H7 (cell line): Measurements from ENCODE around the gene CLCNKB. TPM values are rescaled to one million over a fixed set of nuclear protein-coding genes. Genes with fewer than 3 reads are reported as not detected.
"Not testable (repeated sequence)": the region's sequence is repeated elsewhere in the genome, so short reads cannot be mapped to it uniquely, and the experiment has no call there.

Source experiments
- DNase-seq: peaks from one replicate; pipeline ENCODE4 v3.0.0; 2012
- H3K27me3 ChIP-seq: 2 replicates; pipeline ENCODE4 v1.6.0; 2011; ENCODE audit warnings: mild to moderate bottlenecking, low read length; ENCODE audit not compliant: control insufficient read depth, insufficient read depth
- H3K36me3 ChIP-seq: replicated peaks from 2 replicates; pipeline ENCODE4 v1.5.1; 2011; ENCODE audit warnings: low read length; ENCODE audit not compliant: control insufficient read depth, insufficient read depth
- H3K4me3 ChIP-seq: 2 replicates; pipeline ENCODE4 v1.5.1; 2011; ENCODE audit warnings: low read depth, mild to moderate bottlenecking, control low read depth, low read length, moderate library complexity; ENCODE audit not compliant: insufficient read depth
- total RNA-seq: library from RNA; depleted of rRNA; stranded (reverse); fragments of >200 nt; shearing (Covaris generic); gene quantifications from 2 replicates; pipeline ENCODE4 v1.2.3, GENCODE V29; 2014

CLCNKB gene
- total RNA-seq, 1 experiment from 2014 or later, result 2.8 TPM

GRCh38 chr1:16054598-16055540 lies 11.3 kb downstream of the CLCNKB start:
- DNase-seq, result no peak
- H3K4me3 ChIP-seq, result no peak overlapping the region
- H3K36me3 ChIP-seq, result no peaks in the 10 kb centered on the region
- no peaks in the 10 kb centered on the region; the same call in 1 of the 2 replicates for H3K27me3 ChIP-seq

- DNase-seq, result peak; percentile 96
- Histone ChIP-seq H3K36me3 (no peaks in the 10 kb centered on the region), H3K4me3 (no peak overlapping the region), H3K27me3 (no peaks in the 10 kb centered on the region; the same call in 1 of the 2 replicates)
Observed at GRCh38 chr1:16055613-16056520, 12.3 kb downstream of the CLCNKB start.

- not testable (repeated sequence) for H3K4me3 ChIP-seq, DNase-seq, H3K36me3 ChIP-seq, H3K27me3 ChIP-seq
Observed at GRCh38 chr1:16056521-16056912, 12.9 kb downstream of the CLCNKB start.

GRCh38 chr1:16057314-16057915 lies 13.8 kb downstream of the CLCNKB start:
- H3K36me3 ChIP-seq, H3K27me3 ChIP-seq, DNase-seq, H3K4me3 ChIP-seq: not testable (repeated sequence)

GRCh38 chr1:16058394-16059120 lies 15.0 kb downstream of the CLCNKB start:
- not testable (repeated sequence) for H3K27me3 ChIP-seq, H3K36me3 ChIP-seq, DNase-seq, H3K4me3 ChIP-seq

GRCh38 chr1:16061266-16061665 lies 17.7 kb downstream of the CLCNKB start:
- DNase-seq, result no peak
- Histone ChIP-seq H3K36me3 (no peaks in the 10 kb centered on the region), H3K4me3 (no peak overlapping the region)

GRCh38 chr1:16061989-16062686 lies 18.6 kb downstream of the CLCNKB start:
- DNase-seq, H3K4me3 ChIP-seq, H3K36me3 ChIP-seq: not testable (repeated sequence)

More at GRCh38 chr1:16061266-16061665, 17.7 kb downstream of the CLCNKB start:
- no peaks in the 10 kb centered on the region; the same call in 1 of the 2 replicates for H3K27me3 ChIP-seq

GRCh38 chr1:16062687-16063075 lies 19.1 kb downstream of the CLCNKB start:
- not testable (repeated sequence) for H3K27me3 ChIP-seq, H3K36me3 ChIP-seq, H3K4me3 ChIP-seq, DNase-seq

More at GRCh38 chr1:16061989-16062686, 18.6 kb downstream of the CLCNKB start:
- H3K27me3 ChIP-seq, result not testable (repeated sequence)

- H3K27me3 ChIP-seq, result no peaks in the 10 kb centered on the region
- H3K36me3 ChIP-seq, result no peaks in the 10 kb centered on the region
- DNase-seq, result peak; percentile 64
- no peak overlapping the region for H3K4me3 ChIP-seq
Observed at GRCh38 chr1:16063226-16063829, 19.7 kb downstream of the CLCNKB start.

- H3K36me3 ChIP-seq, result no peaks in the 10 kb centered on the region
- DNase-seq, result peak; percentile 67
- H3K4me3 ChIP-seq, result no peak overlapping the region
- H3K27me3 ChIP-seq, result no peaks in the 10 kb centered on the region
Observed at GRCh38 chr1:16063921-16064320, 20.3 kb downstream of the CLCNKB start.

GRCh38 chr1:16064536-16065268 lies 21.1 kb downstream of the CLCNKB start:
- H3K36me3 ChIP-seq, result no peaks in the 10 kb centered on the region
- no peak overlapping the region for H3K4me3 ChIP-seq
- H3K27me3 ChIP-seq, result no peaks in the 10 kb centered on the region
- DNase-seq, result peak; percentile 40

GRCh38 chr1:16065269-16065576 lies 21.6 kb downstream of the CLCNKB start:
- DNase-seq, result peak; percentile 72
- no peak overlapping the region for H3K4me3 ChIP-seq
- H3K36me3 ChIP-seq, result no peaks in the 10 kb centered on the region
- H3K27me3 ChIP-seq, result no peaks in the 10 kb centered on the region

GRCh38 chr1:16066245-16066644 lies 22.7 kb downstream of the CLCNKB start:
- Histone ChIP-seq H3K27me3 (no peaks in the 10 kb centered on the region), H3K4me3 (no peak overlapping the region), H3K36me3 (no peaks in the 10 kb centered on the region)
- DNase-seq, result no peak
